ENCODE results near the gene PRR3. TPM values are rescaled to one million over a fixed set of nuclear protein-coding genes. Genes with fewer than 3 reads are reported as not detected.

The PRR3 gene
- total and polyA plus RNA-seq, 2 of the 13 experiments (the other 11 are each of a cell fraction or from before 2014, with no cell fraction given) = 14.6 to 21.2 TPM

- TF ChIP-seq ZNF18 (CRISPR knock-in tag; IDR thresholded peaks at IDR 0.05; ENCODE audit: insufficient replicate concordance) (peak; percentile 87), ZSCAN5A (CRISPR knock-in tag; IDR thresholded peaks at IDR 0.05; ENCODE audit: borderline replicate concordance) (no peak), ZNF232 (CRISPR knock-in tag; IDR thresholded peaks at IDR 0.05; ENCODE audit: borderline replicate concordance) (peak; percentile 96), ZBTB7A (CRISPR knock-in tag; IDR thresholded peaks at IDR 0.05) (no peak; the same call in 1 of the 2 replicates), BCL3 (CRISPR knock-in tag; IDR thresholded peaks at IDR 0.05) (peak; percentile 96), ZNF598 (CRISPR knock-in tag; IDR thresholded peaks at IDR 0.05; ENCODE audit: borderline replicate concordance) (peak; percentile 98), ZNF549 (CRISPR knock-in tag; IDR thresholded peaks at IDR 0.05) (no peak), MAF1 (CRISPR knock-in tag; IDR thresholded peaks at IDR 0.05; ENCODE audit: borderline replicate concordance) (peak; percentile 81; the same call in 1 of the 2 replicates), ZKSCAN8 (CRISPR knock-in tag; IDR thresholded peaks at IDR 0.05; ENCODE audit: borderline replicate concordance) (peak; percentile 94), GLI4 (CRISPR knock-in tag; IDR thresholded peaks at IDR 0.05; ENCODE audit: borderline replicate concordance) (peak; percentile 86; the same call in 1 of the 2 replicates), ZNF569 (CRISPR knock-in tag; IDR thresholded peaks at IDR 0.05; ENCODE audit: borderline replicate concordance) (no peak), NKX3-1 (CRISPR knock-in tag; IDR thresholded peaks at IDR 0.05) (peak; percentile 82; the same call in 1 of the 2 replicates), ZNF552 (CRISPR knock-in tag; IDR thresholded peaks at IDR 0.05; ENCODE audit: borderline replicate concordance) (peak; percentile 68; the same call in 1 of the 2 replicates), ZNF235 (CRISPR knock-in tag; IDR thresholded peaks at IDR 0.05; ENCODE audit: borderline replicate concordance) (peak; percentile 82), ZNF414 (CRISPR knock-in tag; IDR thresholded peaks at IDR 0.05) (peak; percentile 76; the same call in 1 of the 2 replicates), ZNF616 (CRISPR knock-in tag; IDR thresholded peaks at IDR 0.05; ENCODE audit: low read depth) (peak; percentile 90), SOX5 (CRISPR knock-in tag; IDR thresholded peaks at IDR 0.05; ENCODE audit: borderline replicate concordance) (peak; percentile 90), HOXA7 (CRISPR knock-in tag; IDR thresholded peaks at IDR 0.05) (no peak), ZNF704 (CRISPR knock-in tag; IDR thresholded peaks at IDR 0.05; ENCODE audit: borderline replicate concordance) (peak; percentile 92; the same call in 1 of the 2 replicates), GZF1 (CRISPR knock-in tag; IDR thresholded peaks at IDR 0.05) (peak; percentile 79), KLF15 (CRISPR knock-in tag; IDR thresholded peaks at IDR 0.05; ENCODE audit: borderline replicate concordance) (peak; percentile 80; the same call in 1 of the 2 replicates), ASH2L (IDR thresholded peaks at IDR 0.05; ENCODE audit: insufficient read length, low read depth, low read length) (peak; percentile 98), GTF3A (CRISPR knock-in tag; conservative IDR thresholded peaks at IDR 0.05) (peak; percentile 66; the same call in 1 of the 2 replicates)
Observed at GRCh38 chr6:30571075-30571761, 14.1 kb downstream of the PRR3 start, which contains the start of gene ABCF1 (continued).
